Neural progenitor cell (in vitro differentiated cells): ENCODE data around the gene PADI2. TPM values are rescaled to one million over a fixed set of nuclear protein-coding genes. Genes with fewer than 3 reads are reported as not detected.

Experiments used
- DNase-seq: peaks from one replicate; pipeline ENCODE4 v3.0.0-alpha.2; 2016; ENCODE audit warnings: low spot score
- H2AFZ ChIP-seq: fragments of 200-600 bp; sonication (generic); replicated peaks from 2 replicates; pipeline ENCODE4 v1.6.1; 2016; ENCODE audit warnings: antibody characterized with exemption
- H3F3A ChIP-seq: fragments of 200-600 bp; sonication (generic); 2 replicates; pipeline ENCODE4 v1.6.1; 2016; ENCODE audit warnings: antibody characterized with exemption, low read depth
- H3K27ac ChIP-seq: fragments of 200-600 bp; sonication (generic); 2 replicates; pipeline ENCODE4 v1.5.1; 2016; ENCODE audit warnings: mild to moderate bottlenecking
- H3K27me3 ChIP-seq: fragments of 200-600 bp; sonication (generic); 2 replicates; pipeline ENCODE4 v1.6.1; 2016; ENCODE audit warnings: mild to moderate bottlenecking, moderate library complexity
- H3K36me3 ChIP-seq: fragments of 200-600 bp; sonication (generic); 2 replicates; pipeline ENCODE4 v1.5.1; 2016
- H3K4me1 ChIP-seq: fragments of 200-600 bp; sonication (generic); 2 replicates; pipeline ENCODE4 v1.6.1; 2016; ENCODE audit warnings: mixed run types
- H3K4me2 ChIP-seq: fragments of 200-600 bp; sonication (generic); 2 replicates; pipeline ENCODE4 v1.6.1; 2016
- H3K4me3 ChIP-seq: fragments of 200-600 bp; sonication (generic); 2 replicates; pipeline ENCODE4 v1.5.1; 2016
- H3K79me2 ChIP-seq: fragments of 200-600 bp; sonication (generic); 2 replicates; pipeline ENCODE4 v1.6.1; 2016; ENCODE audit warnings: low read depth
- H3K9ac ChIP-seq: fragments of 200-600 bp; sonication (generic); 2 replicates; pipeline ENCODE4 v1.6.1; 2016
- H3K9me3 ChIP-seq: fragments of 200-600 bp; sonication (generic); 2 replicates; pipeline ENCODE4 v1.5.1; 2016; ENCODE audit warnings: low read depth
- H4K20me1 ChIP-seq: fragments of 200-600 bp; sonication (generic); 2 replicates; pipeline ENCODE4 v1.6.1; 2016; ENCODE audit warnings: low read depth
- H3K27ac Mint-ChIP-seq: 3 replicates; pipeline ENCODE4 v1.8.0; 2021; ENCODE audit warnings: mixed read lengths
- H3K27me3 Mint-ChIP-seq: 2 replicates; pipeline ENCODE4 v1.8.0; 2022; ENCODE audit warnings: low read depth, mild to moderate bottlenecking, inconsistent platforms, moderate library complexity, mixed read lengths; ENCODE audit not compliant: insufficient read depth
- H3K36me3 Mint-ChIP-seq: 3 replicates; pipeline ENCODE4 v1.8.0; 2021; ENCODE audit warnings: mixed read lengths
- H3K4me1 Mint-ChIP-seq: 3 replicates; pipeline ENCODE4 v1.8.0; 2021; ENCODE audit warnings: mixed read lengths
- H3K4me3 Mint-ChIP-seq: 3 replicates; pipeline ENCODE4 v1.8.0; 2021; ENCODE audit warnings: mild to moderate bottlenecking, moderate library complexity, mixed read lengths
- H3K9me3 Mint-ChIP-seq: 3 replicates; pipeline ENCODE4 v1.8.0; 2020; ENCODE audit warnings: mixed read lengths
- CTCF ChIP-seq: fragments of 200-600 bp; sonication (generic); IDR thresholded peaks from 2 replicates; pipeline ENCODE4 v1.5.1; 2017; ENCODE audit warnings: antibody characterized with exemption, mild to moderate bottlenecking
- EZH2 ChIP-seq: fragments of 200-600 bp; sonication (generic); IDR thresholded peaks from 2 replicates; pipeline ENCODE4 v1.6.1; 2017; ENCODE audit warnings: antibody characterized with exemption, mild to moderate bottlenecking, moderate library complexity
- EZH2phosphoT487 ChIP-seq: fragments of 200-600 bp; sonication (generic); IDR thresholded peaks from 2 replicates; pipeline ENCODE4 v1.6.1; 2017; ENCODE audit warnings: antibody characterized with exemption
- total RNA-seq: library from RNA; depleted of rRNA; stranded (reverse); fragments of >200 nt; gene quantifications from 2 replicates; pipeline ENCODE4 v1.2.3, GENCODE V29; 2015; ENCODE audit warnings: low replicate concordance

The PADI2 gene
- total RNA-seq: 0.77 and 1.4 TPM in 2 replicates

DNA sequence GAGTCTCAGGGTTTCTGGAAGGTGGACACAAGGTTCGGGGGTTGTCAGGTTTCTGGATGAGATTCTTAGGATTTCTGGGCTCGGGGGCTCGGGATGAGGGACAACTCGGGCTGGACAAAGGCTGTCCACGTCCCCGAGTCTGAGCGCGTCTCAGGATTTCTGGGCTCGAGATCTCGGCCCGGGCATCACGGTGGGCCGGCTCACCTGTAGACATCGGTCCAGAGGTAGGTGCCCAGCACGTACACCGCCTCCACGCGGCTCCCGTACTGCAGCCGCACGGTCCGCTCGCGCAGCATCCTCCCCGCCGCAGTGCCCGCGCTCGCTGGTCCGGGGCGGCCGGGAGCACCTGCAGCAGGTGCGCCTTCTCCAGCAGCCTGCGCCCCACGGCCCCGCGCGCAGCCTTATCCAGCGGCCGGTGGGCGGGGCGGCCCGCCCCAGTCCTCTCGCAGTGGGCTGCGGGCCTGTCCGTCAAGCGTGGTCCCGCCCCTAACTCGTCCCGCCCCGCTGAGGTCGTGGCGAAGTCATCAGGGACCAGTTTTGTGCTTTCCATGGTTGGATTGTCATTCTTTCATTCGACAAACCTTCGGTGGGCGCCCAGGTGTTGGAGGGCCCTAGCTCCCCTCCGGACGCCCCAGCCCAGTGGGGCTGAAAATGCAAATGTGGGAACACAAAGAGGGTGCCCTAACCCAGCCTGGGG lies at the start of gene PADI2:
TSS of gene PADI2 (minus strand) at position 376 of the 697 bp plus-strand sequence. CDS start at position 296, 80 bp downstream.
- H3K27ac Mint-ChIP-seq: no peak within 1 kb of the TSS
- peak; percentile 89 for DNase-seq
- no peaks in the 10 kb centered on the region for H3K36me3 Mint-ChIP-seq
- Histone ChIP-seq H3K9me3 (no peaks in the 10 kb centered on the region), H4K20me1 (no peaks in the 10 kb centered on the region), H2AFZ (peak within 1 kb of the TSS; percentile 63), H3K4me1 (peaks cover 20% of the 10 kb centered on the region), H3K27ac (no peak within 1 kb of the TSS), H3K79me2 (no peaks in the 10 kb centered on the region), H3K9ac (no peak within 1 kb of the TSS), H3K4me3 (peak within 1 kb of the TSS; percentile 55), H3K27me3 (peaks cover 50% of the 10 kb centered on the region), H3F3A (no peaks in the 10 kb centered on the region), H3K36me3 (no peaks in the 10 kb centered on the region), H3K4me2 (peak within 1 kb of the TSS; percentile 75)
- peaks cover 25% of the 10 kb centered on the region for H3K4me1 Mint-ChIP-seq
- peak within 1 kb of the TSS; percentile 79 for H3K4me3 Mint-ChIP-seq
- H3K9me3 Mint-ChIP-seq: no peaks in the 10 kb centered on the region
- TF ChIP-seq CTCF: no peak
- TF ChIP-seq EZH2: no peak
- TF ChIP-seq EZH2phosphoT487: peak; percentile 9
- peaks cover 43% of the 10 kb centered on the region for H3K27me3 Mint-ChIP-seq

DNA sequence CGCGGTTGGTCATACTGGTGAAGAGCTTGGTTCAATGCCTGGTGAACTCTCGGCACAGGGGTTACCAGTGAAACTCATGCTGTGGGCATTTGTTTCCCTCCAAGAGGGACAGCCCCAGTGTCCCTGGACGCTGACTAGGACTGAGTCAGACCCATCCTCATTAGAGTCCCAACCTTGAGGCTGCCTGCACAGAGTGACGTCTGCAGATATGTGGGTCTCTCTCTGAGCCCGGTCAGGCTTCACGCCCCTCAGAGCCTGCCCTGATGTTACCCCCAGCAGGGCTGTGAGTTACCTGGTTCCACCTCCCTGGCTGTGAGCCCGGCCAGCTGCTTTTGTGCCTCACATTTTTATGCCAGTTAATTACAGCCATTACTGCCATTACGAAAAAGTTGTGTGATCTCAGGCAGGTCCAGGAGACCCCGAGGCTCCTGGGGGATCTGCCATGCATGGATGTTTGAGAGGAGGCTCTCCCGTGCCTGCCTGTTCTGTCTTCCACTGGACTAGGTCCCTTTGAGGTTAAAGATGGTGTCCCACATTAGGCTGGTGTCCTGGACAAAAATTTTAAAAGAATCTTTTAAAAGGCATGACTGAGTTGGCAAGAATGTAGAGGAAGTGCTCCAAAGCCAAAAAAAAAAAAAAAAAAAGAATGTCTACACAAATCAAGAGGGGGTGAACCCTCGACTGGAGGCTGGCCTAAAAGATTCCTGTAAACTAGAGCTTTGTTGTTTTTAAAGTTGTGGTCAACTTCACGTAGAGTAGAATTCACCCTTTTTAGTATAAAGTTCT lies 49.0 kb upstream of the PADI2 start:
- Mint-ChIP-seq H3K27me3 (peaks cover 9% of the 10 kb centered on the region), H3K9me3 (no peaks in the 10 kb centered on the region), H3K27ac (no peak overlapping the region), H3K4me3 (no peak overlapping the region), H3K4me1 (peaks cover 8% of the 10 kb centered on the region), H3K36me3 (no peaks in the 10 kb centered on the region)
- no peak overlapping the region for H3K4me2 ChIP-seq
- no peaks in the 10 kb centered on the region for H3K79me2 ChIP-seq
- TF ChIP-seq EZH2 (no peak), EZH2phosphoT487 (no peak)
- H3K9me3 ChIP-seq: no peaks in the 10 kb centered on the region
- no peaks in the 10 kb centered on the region for H4K20me1 ChIP-seq
- no peaks in the 10 kb centered on the region for H3F3A ChIP-seq
- H3K9ac ChIP-seq: no peak overlapping the region
- no peaks in the 10 kb centered on the region for H3K27me3 ChIP-seq
- H3K4me3 ChIP-seq: no peak overlapping the region
- H3K4me1 ChIP-seq: peaks cover 3% of the 10 kb centered on the region
- H3K27ac ChIP-seq: no peak overlapping the region
- no peak overlapping the region for H2AFZ ChIP-seq
- DNase-seq: no peak
- H3K36me3 ChIP-seq: no peaks in the 10 kb centered on the region

DNA sequence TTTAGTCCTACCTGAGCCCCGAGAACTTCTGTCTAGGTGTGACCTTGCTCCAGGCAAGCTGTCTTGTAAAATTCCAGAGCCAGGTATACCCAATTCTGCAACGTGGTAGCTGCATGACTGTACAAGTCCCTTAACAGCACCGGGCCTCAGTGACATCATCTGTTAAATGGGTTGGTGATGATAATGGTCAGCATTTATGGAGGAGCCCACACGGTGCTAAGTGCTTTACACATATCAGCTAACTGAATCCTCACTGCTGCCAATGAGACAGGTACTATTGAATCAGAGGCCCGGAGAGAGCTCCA lies 48.5 kb upstream of the PADI2 start:
- Histone ChIP-seq H3K27ac (no peak overlapping the region), H3K4me2 (no peak overlapping the region), H4K20me1 (no peaks in the 10 kb centered on the region), H3K9me3 (no peaks in the 10 kb centered on the region), H3F3A (no peaks in the 10 kb centered on the region), H3K4me3 (no peak overlapping the region), H3K36me3 (no peaks in the 10 kb centered on the region), H2AFZ (no peak overlapping the region), H3K79me2 (no peaks in the 10 kb centered on the region), H3K27me3 (no peaks in the 10 kb centered on the region), H3K4me1 (peaks cover 3% of the 10 kb centered on the region), H3K9ac (no peak overlapping the region)
- Mint-ChIP-seq H3K27me3 (peaks cover 9% of the 10 kb centered on the region), H3K9me3 (no peaks in the 10 kb centered on the region), H3K36me3 (no peaks in the 10 kb centered on the region), H3K4me3 (no peak overlapping the region), H3K27ac (no peak overlapping the region), H3K4me1 (peaks cover 8% of the 10 kb centered on the region)
- DNase-seq: no peak
- TF ChIP-seq CTCF (no peak), EZH2 (no peak), EZH2phosphoT487 (no peak)
